Mesodermal cell (in vitro differentiated cells): Measurements from ENCODE around the gene SHB.
A peak's percentile ranks its signal among the peaks of the same experiment; 100 is the strongest.

Experiments used
- H3K27ac ChIP-seq: 2 replicates; pipeline ENCODE4 v1.7.0; 2013; ENCODE audit warnings: mild to moderate bottlenecking, low read depth, low read length, moderate library complexity; ENCODE audit not compliant: severe bottlenecking
- H3K36me3 ChIP-seq: 2 replicates; pipeline ENCODE4 v1.7.1; 2013; ENCODE audit warnings: mild to moderate bottlenecking, low read length, moderate library complexity; ENCODE audit not compliant: control insufficient read depth, insufficient read depth
- H3K4me1 ChIP-seq: one replicate; pipeline ENCODE4 v1.7.1; 2013; ENCODE audit warnings: mild to moderate bottlenecking, low read length; ENCODE audit not compliant: insufficient read depth, control insufficient read depth, poor library complexity, severe bottlenecking
- H3K4me3 ChIP-seq: 2 replicates; pipeline ENCODE4 v1.7.0; 2013; ENCODE audit warnings: low read length, control low read depth, mild to moderate bottlenecking; ENCODE audit not compliant: insufficient read depth, poor library complexity, severe bottlenecking; ENCODE audit errors: extremely low read depth
- H3K9me3 ChIP-seq: 2 replicates; pipeline ENCODE4 v1.7.1; 2013; ENCODE audit warnings: mild to moderate bottlenecking, low read length, moderate library complexity; ENCODE audit not compliant: control insufficient read depth
- WGBS, 2 experiments: methylation state at CpG; one replicate each; pipeline ENCODE4 v1.1.5; 2013; ENCODE audit warnings: missing lambda C conversion rate in 2 of 2; ENCODE audit not compliant: insufficient coverage in 2 of 2; 5-methylcytosine and 5-hydroxymethylcytosine counted together

Gene SHB

DNA sequence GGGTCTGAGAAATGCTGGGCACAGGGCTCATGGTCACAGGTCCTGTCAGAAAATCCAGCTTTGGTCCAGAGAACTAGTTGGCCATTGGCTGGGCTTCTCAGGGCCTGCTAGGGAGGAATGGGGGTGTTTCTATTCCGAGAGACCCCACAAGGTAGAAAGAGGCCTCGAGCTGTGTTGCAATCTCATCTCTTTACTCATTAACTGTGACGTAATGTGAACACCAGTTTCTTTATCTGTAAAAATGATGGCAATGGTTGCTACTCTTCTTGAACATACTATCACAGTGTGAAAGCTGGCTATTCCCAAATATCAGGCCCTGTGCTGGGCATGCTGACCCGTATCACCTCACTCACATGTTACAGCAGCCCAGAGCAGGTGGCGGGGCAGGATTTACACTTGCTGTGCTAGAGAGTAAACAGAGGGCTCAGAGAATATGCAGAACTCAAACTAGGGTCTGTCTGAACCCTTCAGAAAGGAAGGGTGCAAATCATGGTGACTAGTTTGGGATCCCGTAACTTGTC, 129.4 kb downstream of the SHB start:
- H3K36me3 ChIP-seq, result peaks cover 55% of the 10 kb centered on the region
- no peaks in the 10 kb centered on the region for H3K9me3 ChIP-seq
- peaks cover 55% of the 10 kb centered on the region for H3K4me1 ChIP-seq
- no peak overlapping the region for H3K4me3 ChIP-seq
- H3K27ac ChIP-seq, result peak overlapping the region; percentile 54
- WGBS, 2 experiments, result 83 to 93% methylated on average over 1 to 2 of the region's 6 CpGs

DNA sequence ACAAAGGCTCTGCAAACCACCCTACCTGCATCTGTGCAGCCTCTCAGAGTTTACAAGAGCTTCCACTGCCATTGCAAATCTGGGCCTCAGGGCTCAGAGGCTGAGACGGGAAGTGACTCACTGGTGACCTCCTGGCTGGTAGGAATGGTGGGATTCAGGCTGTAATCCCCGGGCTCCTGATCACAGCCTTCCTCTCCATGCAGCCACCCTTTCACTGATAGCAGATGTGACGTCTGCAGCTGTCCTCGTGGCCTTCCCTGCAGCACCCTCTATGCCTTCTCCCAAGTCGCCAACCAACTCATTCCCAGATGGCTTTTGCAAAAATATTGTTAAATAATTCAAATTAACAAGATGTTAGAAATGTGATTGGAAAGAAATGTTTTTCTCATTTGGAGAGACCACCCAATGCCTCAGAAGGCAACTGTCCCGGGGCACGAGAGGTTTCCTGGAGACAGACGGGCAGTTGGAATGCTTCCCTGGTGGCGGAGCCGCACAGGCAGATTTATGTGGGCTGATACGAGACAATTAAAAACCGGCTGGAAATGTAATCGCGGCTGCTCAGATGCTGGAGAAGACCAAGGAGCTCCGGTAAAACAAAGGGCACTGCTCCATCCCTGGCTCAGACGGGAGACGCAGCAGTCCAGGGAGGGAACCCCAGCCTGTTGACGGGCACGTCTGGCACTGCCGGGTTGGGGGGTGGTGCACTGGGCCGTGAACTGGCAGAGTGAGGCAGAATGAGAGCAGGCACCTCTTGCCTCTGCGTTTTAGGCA, 130.7 kb downstream of the SHB start:
- 76% methylated on average over 18 to 19 of the region's 22 CpGs for WGBS, 2 experiments
- no peak overlapping the region for H3K4me3 ChIP-seq
- peak overlapping the region; percentile 94 for H3K27ac ChIP-seq
- peaks cover 42% of the 10 kb centered on the region for H3K4me1 ChIP-seq
- peaks cover 52% of the 10 kb centered on the region for H3K36me3 ChIP-seq
- no peaks in the 10 kb centered on the region for H3K9me3 ChIP-seq

DNA sequence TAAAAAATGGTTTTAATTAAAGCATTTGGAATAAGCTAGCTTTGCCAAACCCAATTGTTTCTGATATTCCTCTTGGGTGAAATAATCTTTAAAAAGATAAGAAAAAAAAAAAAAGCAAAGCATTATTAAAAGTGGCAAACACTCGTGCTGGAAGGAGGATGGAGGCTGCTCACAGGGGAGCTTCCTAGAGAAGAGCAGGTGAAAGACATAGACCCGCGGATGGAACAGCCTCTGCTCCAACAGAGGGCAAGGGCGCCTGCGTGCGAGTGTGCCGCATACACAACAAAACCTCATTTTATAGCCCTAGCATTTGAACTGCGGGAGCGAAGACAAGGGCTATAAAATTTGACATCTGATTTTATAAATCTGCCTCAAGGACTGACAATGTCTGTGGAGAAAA, 131.7 kb downstream of the SHB start:
- no peaks in the 10 kb centered on the region for H3K9me3 ChIP-seq
- peak overlapping the region; percentile 94 for H3K27ac ChIP-seq
- 80 to 91% methylated on average over 3 to 9 of the region's 9 CpGs for WGBS, 2 experiments
- H3K4me1 ChIP-seq, result peaks cover 38% of the 10 kb centered on the region
- H3K4me3 ChIP-seq, result no peak overlapping the region
- peaks cover 60% of the 10 kb centered on the region for H3K36me3 ChIP-seq

DNA sequence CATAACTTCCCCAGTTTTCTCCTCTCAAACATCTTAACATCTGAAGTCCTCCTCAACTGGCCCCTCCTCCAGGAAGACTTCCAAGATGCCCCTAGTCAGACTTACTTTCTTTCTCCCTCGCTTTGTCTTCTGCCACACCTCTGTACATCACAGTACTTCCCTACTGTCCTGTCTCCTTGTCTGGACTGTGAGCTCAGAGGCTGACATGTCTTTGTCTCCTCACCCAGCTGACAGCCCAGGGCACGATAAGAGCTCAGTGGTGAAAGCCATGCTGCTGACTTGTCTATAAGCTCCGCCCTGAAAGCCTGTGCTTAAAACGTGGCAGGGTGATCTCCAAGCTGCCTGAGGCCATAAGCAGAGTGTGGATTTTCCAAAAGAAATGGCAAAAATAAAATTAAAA, 132.1 kb downstream of the SHB start:
- peaks cover 59% of the 10 kb centered on the region for H3K36me3 ChIP-seq
- WGBS, 2 experiments, result 62 to 67% methylated on average over 3 to 4 of the region's 4 CpGs
- H3K9me3 ChIP-seq, result no peaks in the 10 kb centered on the region
- peak overlapping the region; percentile 94 for H3K27ac ChIP-seq
- H3K4me3 ChIP-seq, result no peak overlapping the region
- H3K4me1 ChIP-seq, result peaks cover 38% of the 10 kb centered on the region

DNA sequence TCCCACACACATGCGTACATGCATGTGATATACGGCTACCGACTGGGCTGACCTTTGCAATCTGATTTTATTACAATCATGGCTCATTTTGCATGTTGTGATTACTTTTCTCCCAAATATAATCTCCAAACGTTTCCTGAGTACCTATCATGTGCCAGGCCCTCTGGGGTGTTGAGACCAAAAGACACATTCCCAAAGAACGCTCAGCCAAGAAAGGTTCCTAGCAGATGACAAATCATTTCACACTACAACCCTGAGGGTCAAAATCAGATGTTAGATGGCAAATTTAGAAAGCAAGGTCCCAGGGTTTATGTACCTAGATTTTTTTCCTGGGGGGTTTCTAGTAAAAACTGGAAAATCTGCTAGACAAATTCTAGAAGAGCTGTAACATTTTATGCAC, 132.7 kb downstream of the SHB start:
- peak overlapping the region; percentile 94 for H3K27ac ChIP-seq
- peaks cover 59% of the 10 kb centered on the region for H3K36me3 ChIP-seq
- peaks cover 38% of the 10 kb centered on the region for H3K4me1 ChIP-seq
- no peaks in the 10 kb centered on the region for H3K9me3 ChIP-seq
- 96% methylated on average over 3 to 4 of the region's 5 CpGs for WGBS, 2 experiments
- no peak overlapping the region for H3K4me3 ChIP-seq

DNA sequence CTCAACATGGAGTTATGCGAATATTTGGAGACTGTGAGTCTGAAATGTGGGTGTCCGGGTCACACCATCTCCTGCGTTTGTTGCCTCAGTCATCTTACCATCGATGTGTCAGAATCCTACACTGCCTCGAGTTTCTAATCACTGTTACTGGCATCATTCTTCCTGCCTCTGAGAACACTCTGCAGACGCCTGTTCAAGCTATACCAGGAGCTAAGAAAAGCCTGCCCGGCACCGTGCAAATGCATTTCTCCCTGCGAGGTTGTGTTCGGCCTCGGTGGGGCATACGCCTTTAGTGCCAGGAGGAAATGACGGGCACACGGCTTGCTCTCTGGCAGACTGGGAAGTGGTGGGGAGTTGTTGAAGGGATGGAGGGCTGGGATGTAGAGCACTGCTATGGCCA, 133.9 kb downstream of the SHB start:
- Histone ChIP-seq H3K4me3 (no peak overlapping the region), H3K9me3 (no peaks in the 10 kb centered on the region), H3K4me1 (peaks cover 43% of the 10 kb centered on the region), H3K36me3 (peaks cover 59% of the 10 kb centered on the region), H3K27ac (no peak overlapping the region)
- 95 to 97% methylated on average over 13 to 14 of the region's 14 CpGs for WGBS, 2 experiments

DNA sequence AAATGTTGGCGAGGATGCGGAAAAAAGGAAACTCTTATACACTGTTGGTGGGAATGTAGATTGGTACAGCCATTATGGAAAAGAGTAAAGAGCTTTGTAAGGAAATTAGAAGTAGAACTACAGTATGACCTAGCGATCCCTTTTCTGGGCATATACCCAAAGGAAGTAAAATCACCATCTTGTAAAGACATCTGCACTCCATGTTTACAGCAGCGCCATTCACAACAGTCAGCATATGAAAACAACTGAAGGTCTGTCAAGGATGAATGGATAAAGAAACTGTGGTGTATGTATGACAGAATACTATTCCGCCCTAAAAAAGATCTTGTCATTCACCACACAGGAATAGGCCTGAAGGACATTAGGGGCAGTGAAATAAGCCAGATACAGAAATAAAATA, 137.4 kb downstream of the SHB start:
- no peak overlapping the region for H3K27ac ChIP-seq
- H3K4me3 ChIP-seq, result no peak overlapping the region
- 92 to 100% methylated on average over 1 to 2 of the region's 5 CpGs for WGBS, 2 experiments
- peaks cover 41% of the 10 kb centered on the region for H3K4me1 ChIP-seq
- peaks cover 63% of the 10 kb centered on the region for H3K36me3 ChIP-seq
- no peaks in the 10 kb centered on the region for H3K9me3 ChIP-seq

DNA sequence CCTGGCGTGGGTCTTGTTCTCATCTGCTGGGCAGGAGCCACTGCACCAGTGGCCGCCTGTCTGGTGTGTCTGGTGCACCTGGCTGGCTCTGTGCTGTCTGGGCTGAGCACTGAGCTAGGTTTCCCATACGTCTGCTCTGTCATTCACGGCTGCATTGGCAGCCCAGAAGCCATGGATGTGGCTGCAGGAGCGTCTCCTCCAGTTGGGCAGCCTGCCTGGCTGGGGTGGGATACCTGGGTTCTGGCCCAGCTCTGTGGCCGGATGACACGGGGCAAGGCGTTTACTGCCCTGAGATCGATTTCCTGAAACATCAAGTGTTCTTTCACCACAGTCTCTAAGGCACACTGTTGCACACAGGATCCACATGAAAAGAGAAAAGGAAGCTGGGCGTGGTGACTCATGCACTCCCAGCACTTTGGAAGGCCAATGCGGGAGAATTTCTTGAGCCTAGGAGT, 139.6 kb downstream of the SHB start:
- Histone ChIP-seq H3K9me3 (no peaks in the 10 kb centered on the region), H3K27ac (peak overlapping the region; percentile 72), H3K4me1 (peaks cover 45% of the 10 kb centered on the region), H3K4me3 (no peak overlapping the region), H3K36me3 (peaks cover 51% of the 10 kb centered on the region)
- 87 to 90% methylated on average over 10 to 11 of the region's 11 CpGs for WGBS, 2 experiments

DNA sequence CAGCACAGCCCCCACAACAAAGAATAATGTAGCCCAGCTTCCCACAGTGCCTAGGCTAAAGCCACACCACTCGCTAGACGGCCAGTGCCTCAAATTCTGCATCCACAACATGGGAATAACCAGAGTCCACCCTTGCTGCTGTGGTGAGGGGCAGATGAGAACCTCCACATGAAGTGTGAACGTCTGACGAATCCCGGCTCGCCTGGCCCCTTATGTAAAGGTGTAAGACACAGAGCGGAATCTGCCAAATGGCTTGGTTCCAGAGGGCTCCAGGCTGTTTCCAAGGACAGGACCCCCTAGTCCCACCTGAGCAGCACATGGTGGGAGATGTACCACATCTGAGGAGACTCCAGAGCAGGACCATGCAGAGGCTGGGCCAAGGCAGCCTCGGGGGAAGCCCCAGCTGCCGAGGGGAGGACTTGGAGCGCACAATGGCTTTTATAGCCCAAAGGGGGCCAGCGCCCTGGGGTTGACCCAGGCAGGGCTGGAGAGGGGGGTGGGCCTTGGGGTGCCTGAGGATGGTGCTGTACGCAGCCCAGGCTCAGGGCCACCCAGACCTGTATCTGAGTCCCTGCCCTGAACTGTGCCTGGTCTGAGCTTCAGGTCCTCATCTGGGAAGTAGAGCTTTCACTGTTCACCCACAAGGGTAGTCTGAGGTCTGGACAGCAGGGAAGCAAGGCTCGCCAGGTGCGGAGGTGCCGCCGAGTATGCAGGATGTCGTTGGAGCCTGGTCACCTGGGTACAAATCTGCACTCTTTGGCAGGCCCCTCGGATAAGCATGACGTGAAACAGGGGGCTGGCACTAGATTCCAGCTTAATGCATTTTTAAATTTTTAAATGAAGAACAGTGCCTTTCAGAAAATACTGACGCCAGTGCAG, 140.2 kb downstream of the SHB start:
- peaks cover 56% of the 10 kb centered on the region for H3K36me3 ChIP-seq
- peaks cover 45% of the 10 kb centered on the region for H3K4me1 ChIP-seq
- H3K27ac ChIP-seq, result peak overlapping the region; percentile 72
- H3K9me3 ChIP-seq, result no peaks in the 10 kb centered on the region
- H3K4me3 ChIP-seq, result no peak overlapping the region
- 94 to 95% methylated on average over 19 to 20 of the region's 20 CpGs for WGBS, 2 experiments

DNA sequence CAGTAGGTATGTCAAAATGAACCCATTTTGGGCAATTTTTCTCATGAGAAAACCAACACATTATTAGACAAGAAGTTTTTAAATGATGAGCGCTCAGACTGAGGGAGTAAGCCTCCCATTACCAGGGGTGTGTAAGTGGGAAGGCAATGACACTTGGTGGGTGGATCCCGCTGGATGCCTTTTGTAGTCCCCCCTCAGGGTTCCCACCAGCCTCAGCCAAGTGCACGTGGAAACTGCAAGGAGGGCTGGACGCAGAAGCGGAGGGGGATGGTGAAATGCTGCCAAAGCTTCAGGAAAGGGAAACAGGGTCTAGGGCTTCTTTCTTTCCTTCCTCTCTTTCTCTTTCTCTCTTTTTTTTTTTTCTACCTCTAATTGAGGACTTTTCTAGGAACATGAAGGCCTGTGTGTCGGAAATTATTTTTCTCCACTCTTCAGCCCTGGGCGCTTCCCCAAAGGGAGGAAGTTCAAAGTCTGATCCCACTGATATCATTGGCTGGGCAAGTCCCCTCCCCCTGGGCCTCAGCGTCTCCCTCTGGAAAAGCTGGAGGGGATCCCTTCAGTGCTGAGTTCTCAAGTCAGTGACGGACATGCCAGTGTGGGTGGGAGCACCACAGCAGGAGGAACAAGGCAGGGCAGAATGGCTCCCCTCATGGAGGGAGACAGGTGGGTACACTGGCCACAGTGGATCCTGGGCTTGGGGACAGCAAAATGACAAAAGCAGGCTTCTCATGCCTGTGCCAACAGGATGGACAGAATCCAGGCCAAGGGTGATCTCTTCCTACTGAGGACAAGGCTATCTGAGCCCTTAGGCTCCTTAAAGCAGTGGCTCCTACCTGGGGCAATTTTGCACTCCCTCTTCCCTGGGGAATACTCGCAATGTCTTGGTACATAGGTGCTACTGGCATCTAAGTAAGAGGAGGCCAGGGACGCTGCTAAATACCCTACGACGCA, 141.2 kb downstream of the SHB start:
- H3K4me1 ChIP-seq, result peaks cover 48% of the 10 kb centered on the region
- WGBS, 2 experiments, result 90 to 94% methylated on average over 7 to 11 of the region's 13 CpGs
- peaks cover 54% of the 10 kb centered on the region for H3K36me3 ChIP-seq
- no peak overlapping the region for H3K27ac ChIP-seq
- H3K9me3 ChIP-seq, result no peaks in the 10 kb centered on the region
- H3K4me3 ChIP-seq, result no peak overlapping the region
